GM12874 (cell line): Measurements from ENCODE around the gene KREMEN2.

Experiments
- TF ChIP-seq, protein P1 (sequence below): IDR thresholded peaks from 2 replicates; pipeline ENCODE4 v1.5.1; 2011; ENCODE audit warnings: low read depth, mild to moderate bottlenecking, control low read depth, low read length, moderate library complexity; ENCODE audit not compliant: insufficient read depth

Gene KREMEN2

GRCh38 chr16:2991566-2992261, 27.6 kb downstream of the KREMEN2 start:
- TF ChIP-seq, protein P1, sequence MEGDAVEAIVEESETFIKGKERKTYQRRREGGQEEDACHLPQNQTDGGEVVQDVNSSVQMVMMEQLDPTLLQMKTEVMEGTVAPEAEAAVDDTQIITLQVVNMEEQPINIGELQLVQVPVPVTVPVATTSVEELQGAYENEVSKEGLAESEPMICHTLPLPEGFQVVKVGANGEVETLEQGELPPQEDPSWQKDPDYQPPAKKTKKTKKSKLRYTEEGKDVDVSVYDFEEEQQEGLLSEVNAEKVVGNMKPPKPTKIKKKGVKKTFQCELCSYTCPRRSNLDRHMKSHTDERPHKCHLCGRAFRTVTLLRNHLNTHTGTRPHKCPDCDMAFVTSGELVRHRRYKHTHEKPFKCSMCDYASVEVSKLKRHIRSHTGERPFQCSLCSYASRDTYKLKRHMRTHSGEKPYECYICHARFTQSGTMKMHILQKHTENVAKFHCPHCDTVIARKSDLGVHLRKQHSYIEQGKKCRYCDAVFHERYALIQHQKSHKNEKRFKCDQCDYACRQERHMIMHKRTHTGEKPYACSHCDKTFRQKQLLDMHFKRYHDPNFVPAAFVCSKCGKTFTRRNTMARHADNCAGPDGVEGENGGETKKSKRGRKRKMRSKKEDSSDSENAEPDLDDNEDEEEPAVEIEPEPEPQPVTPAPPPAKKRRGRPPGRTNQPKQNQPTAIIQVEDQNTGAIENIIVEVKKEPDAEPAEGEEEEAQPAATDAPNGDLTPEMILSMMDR: no peak

GRCh38 chr16:2992383-2993081, 28.5 kb downstream of the KREMEN2 start:
- TF ChIP-seq, protein P1: no peak

- TF ChIP-seq, protein P1: no peak
These were observed 32.2 kb downstream of the KREMEN2 start for GRCh38 chr16:2996298-2996697.

DNA sequence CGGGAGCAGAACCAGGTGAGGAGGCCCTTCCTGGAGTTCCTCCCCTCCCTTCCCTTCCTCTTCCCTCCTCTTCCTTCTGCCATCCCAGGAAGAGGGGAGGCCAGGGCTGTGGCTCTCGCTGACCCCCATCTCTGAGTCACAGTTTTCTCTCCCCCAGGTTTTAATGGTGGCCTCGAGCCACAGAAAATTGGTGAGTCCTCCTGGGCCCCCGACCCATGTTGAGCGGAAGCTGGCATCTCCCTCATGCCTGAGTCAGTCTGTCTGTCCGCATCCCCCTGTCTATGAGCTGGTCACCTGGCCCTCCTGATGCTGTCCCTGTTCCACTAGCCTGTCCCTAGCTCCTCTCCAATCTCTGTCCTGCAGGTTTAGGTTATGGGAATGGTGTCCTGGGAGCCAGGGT, 35.9 kb downstream of the KREMEN2 start:
- TF ChIP-seq, protein P1: no peak

DNA sequence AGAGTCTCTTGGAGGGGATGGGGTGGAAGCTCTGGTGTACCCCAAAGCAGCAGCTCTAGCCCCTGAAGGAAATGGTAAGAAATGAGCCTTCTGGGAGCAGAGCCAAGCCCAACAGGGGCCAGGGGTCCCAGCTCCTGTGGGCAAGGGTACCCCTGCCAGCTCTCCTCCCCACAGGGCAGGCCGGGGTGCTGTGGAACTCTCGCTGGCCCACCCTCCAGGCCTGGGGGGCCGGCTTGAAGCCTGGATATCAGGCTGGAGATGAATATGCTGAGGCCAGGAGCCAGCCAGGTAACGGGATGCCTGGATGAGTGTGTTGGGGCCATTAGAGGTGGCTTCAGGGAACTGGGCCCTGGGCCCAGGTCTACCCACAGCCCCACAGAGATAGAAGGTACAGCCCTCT, 36.5 kb downstream of the KREMEN2 start:
- TF ChIP-seq, protein P1: no peak

- TF ChIP-seq, protein P1: no peak
These were observed 37.2 kb downstream of the KREMEN2 start for GRCh38 chr16:3001316-3001715.

GRCh38 chr16:3003582-3004270, 39.7 kb downstream of the KREMEN2 start:
- TF ChIP-seq, protein P1: peak; percentile 64
